GM12878 (cell line): ENCODE data around the gene TMEM38B. TPM values are rescaled to one million over a fixed set of nuclear protein-coding genes. Genes with fewer than 3 reads are reported as not detected.

Experiments
- ATAC-seq: fragments of 200-7000 bp; cut with Tn5 transposase; 3 replicates; pipeline ENCODE4 v1.9.1; 2020; ENCODE audit warnings: mild to moderate bottlenecking, moderate library complexity
- BruUV-seq: library from RNA; stranded (reverse); fragments of 400-500 nt; replicated peaks from 2 replicates; lab custom pipeline; 2021; lab: Mats Ljungman, UMichigan
- CTCF ChIA-PET: fragments of 300-600 bp; sonication (Branson Sonifier 250); formaldehyde crosslinking; extraction: SDS; loops from one replicate; lab custom pipeline; 2021; ENCODE audit warnings: inconsistent platforms; lab: Yijun Ruan, JAX
- POLR2A ChIA-PET: fragments of 350-600 bp; formaldehyde crosslinking; extraction: SDS; loops from one replicate; lab custom pipeline; 2021; ENCODE audit warnings: inconsistent platforms; lab: Charles Lee
- RAD21 ChIA-PET: fragments of 300-600 bp; sonication (Branson Sonifier 250); formaldehyde crosslinking; loops from one replicate; lab custom pipeline; 2023; ENCODE audit warnings: antibody characterized with exemption; ENCODE audit not compliant: unreplicated experiment; lab: Charles Lee
- SMC1A ChIA-PET: fragments of 300-600 bp; sonication (Branson Sonifier 250); formaldehyde crosslinking; loops from one replicate; lab custom pipeline; 2023; ENCODE audit not compliant: unreplicated experiment, uncharacterized antibody; lab: Charles Lee
- DNase-seq: peaks from one replicate; pipeline ENCODE4 v3.0.0-alpha.2; 2011; ENCODE audit warnings: low read depth, low spot score
- FAIRE-seq: peaks from 3 replicates; lab custom pipeline; 2011; peaks lifted over from hg19 to GRCh38; lab: Jason Lieb, UNC
- H2AFZ ChIP-seq: 2 replicates; pipeline ENCODE4 v1.6.0; 2011; ENCODE audit warnings: low read depth, low read length, control low read depth; ENCODE audit not compliant: control insufficient read depth
- H3K27ac ChIP-seq: 2 replicates; pipeline ENCODE4 v1.5.1; 2011; ENCODE audit warnings: control low read depth; ENCODE audit not compliant: control insufficient read depth, insufficient read depth
- H3K27me3 ChIP-seq, 2 experiments: replicated peaks in 1 of 2; 2 replicates each; pipeline versions ENCODE4 v1.6.0 to v1.6.1; 2011; ENCODE audit warnings: low read length in 1 of 2; ENCODE audit not compliant: control insufficient read depth in 2 of 2, insufficient read depth in 2 of 2
- H3K36me3 ChIP-seq, 2 experiments: 2 replicates each; pipeline ENCODE4 v1.5.1; 2011; ENCODE audit warnings: low read length in 1 of 2; ENCODE audit not compliant: control insufficient read depth in 2 of 2, insufficient read depth in 2 of 2
- H3K4me1 ChIP-seq: 2 replicates; pipeline ENCODE4 v1.6.1; 2011; ENCODE audit warnings: mild to moderate bottlenecking, low read length, moderate library complexity, mixed read lengths; ENCODE audit not compliant: control insufficient read depth, insufficient read depth
- H3K4me2 ChIP-seq: 2 replicates; pipeline ENCODE4 v1.6.0; 2011; ENCODE audit warnings: control low read depth; ENCODE audit not compliant: control insufficient read depth, insufficient read depth
- H3K4me3 ChIP-seq: fragments of 200-600 bp; sonication (generic); 2 replicates; pipeline ENCODE4 v1.5.1; 2016
- H3K79me2 ChIP-seq: 2 replicates; pipeline ENCODE4 v1.6.0; 2011; ENCODE audit warnings: low read length; ENCODE audit not compliant: control insufficient read depth, insufficient read depth
- H3K9ac ChIP-seq: 2 replicates; pipeline ENCODE4 v1.8.0; 2011; ENCODE audit warnings: low read length, control low read depth, mixed read lengths; ENCODE audit not compliant: control insufficient read depth, insufficient read depth
- H3K9me3 ChIP-seq: replicated peaks from 3 replicates; pipeline ENCODE4 v1.5.1; 2011; ENCODE audit warnings: mild to moderate bottlenecking, low read length; ENCODE audit not compliant: control insufficient read depth, insufficient read depth
- H4K20me1 ChIP-seq: 2 replicates; pipeline ENCODE4 v1.6.0; 2011; ENCODE audit not compliant: control insufficient read depth, insufficient read depth
- BMI1 ChIP-seq: fragments of 450-650 bp; IDR thresholded peaks from 2 replicates; pipeline ENCODE4 v1.6.1; 2016; ENCODE audit warnings: mild to moderate bottlenecking, moderate library complexity, borderline replicate concordance
- DPF2 ChIP-seq: fragments of 450-650 bp; IDR thresholded peaks from 2 replicates; pipeline ENCODE4 v1.6.1; 2017; ENCODE audit warnings: mild to moderate bottlenecking
- E4F1 ChIP-seq: fragments of 450-650 bp; IDR thresholded peaks from 2 replicates; pipeline ENCODE4 v1.6.1; 2018; ENCODE audit warnings: borderline replicate concordance, mild to moderate bottlenecking; ENCODE audit not compliant: partially characterized antibody
- IKZF1 ChIP-seq: fragments of 450-650 bp; conservative IDR thresholded peaks from 2 replicates; pipeline ENCODE4 v1.6.1; 2017; ENCODE audit warnings: antibody characterized with exemption, mild to moderate bottlenecking
- MTA2 ChIP-seq: fragments of 450-650 bp; IDR thresholded peaks from 2 replicates; pipeline ENCODE4 v1.6.1; 2016; ENCODE audit warnings: low read depth, mild to moderate bottlenecking, moderate library complexity
- NR2C1 ChIP-seq: fragments of 450-650 bp; IDR thresholded peaks from 2 replicates; pipeline ENCODE4 v1.6.1; 2017; ENCODE audit warnings: antibody characterized with exemption, mild to moderate bottlenecking, moderate library complexity
- PAX8 ChIP-seq: fragments of 450-650 bp; IDR thresholded peaks from 2 replicates; pipeline ENCODE4 v1.6.1; 2017; ENCODE audit warnings: mild to moderate bottlenecking, moderate library complexity
- RCOR1 ChIP-seq: conservative IDR thresholded peaks from 2 replicates; pipeline ENCODE4 v1.6.1; 2012; ENCODE audit warnings: low read depth, low read length, improper control_type of control experiment
- RFX5 ChIP-seq: IDR thresholded peaks from 2 replicates; pipeline ENCODE4 v1.6.1; 2011; ENCODE audit warnings: low read depth, low read length, improper control_type of control experiment
- SMAD1 ChIP-seq: fragments of 450-650 bp; IDR thresholded peaks from 2 replicates; pipeline ENCODE4 v1.6.1; 2018; ENCODE audit warnings: mild to moderate bottlenecking, low read depth; ENCODE audit not compliant: partially characterized antibody
- SREBF1 ChIP-seq: IDR thresholded peaks from 2 replicates; pipeline ENCODE4 v1.6.1; 2012; ENCODE audit warnings: mild to moderate bottlenecking, low read length
- SUZ12 ChIP-seq: fragments of 200-600 bp; sonication (generic); IDR thresholded peaks from one replicate; pipeline ENCODE4 v1.6.1; 2018; ENCODE audit warnings: antibody characterized with exemption, mild to moderate bottlenecking; ENCODE audit not compliant: unreplicated experiment
- ZNF217 ChIP-seq: fragments of 450-650 bp; IDR thresholded peaks from 2 replicates; pipeline ENCODE4 v1.6.1; 2017; ENCODE audit warnings: antibody characterized with exemption, mild to moderate bottlenecking
- ZNF687 ChIP-seq: fragments of 450-650 bp; IDR thresholded peaks from 2 replicates; pipeline ENCODE4 v1.6.1; 2017; ENCODE audit warnings: mild to moderate bottlenecking, moderate library complexity
- ZZZ3 ChIP-seq: IDR thresholded peaks from 2 replicates; pipeline ENCODE4 v1.6.1; 2011; ENCODE audit warnings: low read depth; ENCODE audit not compliant: control insufficient read depth, insufficient read length
- WGBS: methylation state at CpG from one replicate; pipeline ENCODE4 v1.1.6; 2016; ENCODE audit warnings: low lambda C conversion rate; ENCODE audit not compliant: insufficient replicate concordance, insufficient coverage; ENCODE audit errors: missing lambda C conversion rate; 5-methylcytosine and 5-hydroxymethylcytosine counted together
- in situ Hi-C: fragments of 300-500 bp; cut with MboI; formaldehyde crosslinking; loops from 9 replicates; pipeline ENCODE4 v1.14.3; 2018; ENCODE audit warnings: mixed read lengths
- intact Hi-C: fragments of 100-400 bp; cut with micrococcal nuclease; formaldehyde crosslinking; loops from one replicate; pipeline ENCODE4 v1.14.2; 2022; ENCODE audit not compliant: unreplicated experiment
- polyA plus RNA-seq, 11 experiments: library from polyadenylated mRNA; depleted of rRNA in 4 of 11; unstranded in 6 of 11; stranded (reverse) in 5 of 11; fragments of >200 nt; fragmentation: Nextera tagmentation in 4 of 11; fragmentation: Illumina TruSeq in 1 of 11; extraction: Ambion mirVana in 4 of 11; extraction: Trizol in 1 of 11; gene quantifications; 1 replicate in 1 of 11; 2 replicates in 10 of 11; pipeline versions ENCODE4 v1.2.1 to v1.2.3, GENCODE V29; 2011 to 2016; ENCODE audit warnings: inconsistent platforms in 2 of 11, missing spikeins in 2 of 11, low read depth in 1 of 11
- total RNA-seq, 4 experiments: library from RNA; depleted of rRNA in 3 of 4; stranded (reverse); fragments of >200 nt in 3 of 4; fragmentation: Illumina TruSeq in 1 of 4; extraction: Trizol in 1 of 4; gene quantifications; 2 replicates each; pipeline versions ENCODE4 v1.2.1 to v1.2.3, GENCODE V29; 2013 to 2021
- TF ChIP-seq, protein P1 (sequence below), 3 experiments: IDR thresholded peaks in 2 of 3; conservative IDR thresholded peaks in 1 of 3; 2 replicates each; pipeline ENCODE4 v1.5.1; 2011; ENCODE audit warnings: low read depth in 3 of 3, low read length in 3 of 3, mild to moderate bottlenecking in 3 of 3, control low read depth in 2 of 3, moderate library complexity in 2 of 3, inconsistent platforms in 1 of 3, mixed read lengths in 1 of 3; ENCODE audit not compliant: control insufficient read depth in 2 of 3, insufficient read depth in 1 of 3; ENCODE audit errors: extremely low read depth in 1 of 3

Gene TMEM38B
- total and polyA plus RNA-seq, 10 of the 15 experiments (the other 5 are each of a cell fraction or from before 2014, with no cell fraction given), result 8.4 to 22.5 (median 12.7) TPM

DNA sequence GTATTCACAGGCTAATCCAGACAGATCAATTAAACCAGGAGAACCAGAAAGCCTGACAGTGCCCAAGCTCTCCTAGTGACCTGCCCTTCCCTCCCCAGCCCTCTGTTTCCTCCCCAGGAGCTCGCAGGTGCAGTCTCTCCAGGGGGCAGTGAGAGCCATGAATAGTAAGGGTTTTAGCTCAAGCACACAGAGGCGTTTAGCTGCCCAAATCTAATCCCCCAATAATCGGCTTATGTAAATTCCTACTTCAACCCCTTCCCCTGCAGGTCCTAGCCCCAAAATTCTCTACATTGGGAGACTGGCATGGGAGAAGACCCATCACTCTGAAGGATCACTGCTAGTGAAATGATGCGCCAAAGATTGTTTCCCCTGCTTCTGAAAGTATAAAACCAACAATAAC lies 42.5 kb upstream of the TMEM38B start:
- no TSS peak for BruUV-seq
- H3K9ac ChIP-seq, result no peak overlapping the region
- no peak overlapping the region for H3K27ac ChIP-seq
- no peaks in the 10 kb centered on the region for H4K20me1 ChIP-seq
- H3K4me3 ChIP-seq, result no peak overlapping the region
- ATAC-seq (no peak), DNase-seq (no peak), FAIRE-seq (no peak)
- no peaks in the 10 kb centered on the region for H3K27me3 ChIP-seq
- no peak overlapping the region for H2AFZ ChIP-seq
- H3K4me2 ChIP-seq, result no peak overlapping the region
- ChIA-PET SMC1A (interaction anchor here (1.0 kb wide), 1 partner anchor 12 kb away, joined by 3 read pairs; no protein-coding TSS in a partner anchor), CTCF (interaction anchor here (1.8 kb wide), 1 partner anchor 67 kb away, joined by 5 read pairs; no protein-coding TSS in a partner anchor), POLR2A (no interaction called here), RAD21 (interaction anchor here (1.0 kb wide), 1 partner anchor 67 kb away, joined by 5 read pairs; no protein-coding TSS in a partner anchor)
- intact Hi-C loops (no loop called here), in situ Hi-C loops (no loop called here)
- 25% methylated on average over 4 of the region's 4 CpGs for WGBS
- no peaks in the 10 kb centered on the region for H3K9me3 ChIP-seq
- H3K36me3 ChIP-seq, result no peaks in the 10 kb centered on the region
- no peaks in the 10 kb centered on the region for H3K4me1 ChIP-seq
- no peaks in the 10 kb centered on the region for H3K79me2 ChIP-seq
- TF ChIP-seq RCOR1 (no peak), IKZF1 (no peak), SREBF1 (no peak), SMAD1 (no peak), NR2C1 (no peak), ZNF217 (no peak), ZZZ3 (no peak), ZNF687 (no peak), SUZ12 (no peak), PAX8 (no peak), DPF2 (no peak), E4F1 (no peak), BMI1 (no peak), RFX5 (no peak), MTA2 (no peak)
- TF ChIP-seq, protein P1, sequence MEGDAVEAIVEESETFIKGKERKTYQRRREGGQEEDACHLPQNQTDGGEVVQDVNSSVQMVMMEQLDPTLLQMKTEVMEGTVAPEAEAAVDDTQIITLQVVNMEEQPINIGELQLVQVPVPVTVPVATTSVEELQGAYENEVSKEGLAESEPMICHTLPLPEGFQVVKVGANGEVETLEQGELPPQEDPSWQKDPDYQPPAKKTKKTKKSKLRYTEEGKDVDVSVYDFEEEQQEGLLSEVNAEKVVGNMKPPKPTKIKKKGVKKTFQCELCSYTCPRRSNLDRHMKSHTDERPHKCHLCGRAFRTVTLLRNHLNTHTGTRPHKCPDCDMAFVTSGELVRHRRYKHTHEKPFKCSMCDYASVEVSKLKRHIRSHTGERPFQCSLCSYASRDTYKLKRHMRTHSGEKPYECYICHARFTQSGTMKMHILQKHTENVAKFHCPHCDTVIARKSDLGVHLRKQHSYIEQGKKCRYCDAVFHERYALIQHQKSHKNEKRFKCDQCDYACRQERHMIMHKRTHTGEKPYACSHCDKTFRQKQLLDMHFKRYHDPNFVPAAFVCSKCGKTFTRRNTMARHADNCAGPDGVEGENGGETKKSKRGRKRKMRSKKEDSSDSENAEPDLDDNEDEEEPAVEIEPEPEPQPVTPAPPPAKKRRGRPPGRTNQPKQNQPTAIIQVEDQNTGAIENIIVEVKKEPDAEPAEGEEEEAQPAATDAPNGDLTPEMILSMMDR (IDR thresholded peaks at IDR 0.05 in 2 of 3, conservative IDR thresholded peaks at IDR 0.05 in 1 of 3; ENCODE audit: control insufficient read depth in 2 of 3, extremely low read depth in 1 of 3, insufficient read depth in 1 of 3, low read depth in 3 of 3, low read length in 3 of 3), result no peak
